Measurements from ENCODE around the gene HYCC1. TPM values are rescaled to one million over a fixed set of nuclear protein-coding genes. Genes with fewer than 3 reads are reported as not detected.

HYCC1 gene
- total RNA-seq, 4 donors from 2014 or later: 26.9 to 147 (median 72.0) TPM

DNA sequence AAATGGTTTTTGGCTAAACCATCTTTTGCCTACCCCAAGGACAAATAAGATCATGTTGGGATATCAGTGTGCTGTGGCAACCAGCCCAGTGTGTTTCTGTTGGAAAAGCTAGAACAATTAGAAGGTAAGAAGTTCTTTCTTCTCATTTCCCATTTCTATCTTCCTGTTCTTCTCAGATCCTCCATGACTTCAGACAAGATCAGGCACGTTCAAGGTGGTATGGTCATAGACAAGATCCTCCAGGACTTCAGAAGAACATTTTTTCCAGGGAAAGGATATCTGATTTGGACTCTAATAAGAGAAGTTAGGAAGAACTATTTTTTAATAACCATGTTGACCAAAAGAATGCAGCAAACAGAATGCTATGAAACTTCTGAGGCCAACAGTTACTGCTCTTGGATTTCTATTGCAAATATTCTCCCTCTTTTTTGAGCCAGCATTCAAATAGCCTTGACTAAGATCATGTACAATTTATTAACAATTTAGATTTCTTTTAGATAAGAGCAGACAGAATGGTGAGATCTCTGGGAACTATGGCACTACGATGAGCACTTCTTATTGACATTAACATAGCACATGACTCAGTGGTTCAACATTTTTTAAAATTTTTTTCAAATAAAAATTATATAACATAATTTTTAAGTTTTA is 15.9 kb downstream of the HYCC1 start:
- ATAC-seq: no peak
- in situ Hi-C loops (cut with MboI; ENCODE audit: low sequenced_read_pairs in 4 of 4): no loop called here
- intact Hi-C loops (cut with DNase I; ENCODE audit: low total_unique reads): no loop called here
- TF ChIP-seq, protein P1, sequence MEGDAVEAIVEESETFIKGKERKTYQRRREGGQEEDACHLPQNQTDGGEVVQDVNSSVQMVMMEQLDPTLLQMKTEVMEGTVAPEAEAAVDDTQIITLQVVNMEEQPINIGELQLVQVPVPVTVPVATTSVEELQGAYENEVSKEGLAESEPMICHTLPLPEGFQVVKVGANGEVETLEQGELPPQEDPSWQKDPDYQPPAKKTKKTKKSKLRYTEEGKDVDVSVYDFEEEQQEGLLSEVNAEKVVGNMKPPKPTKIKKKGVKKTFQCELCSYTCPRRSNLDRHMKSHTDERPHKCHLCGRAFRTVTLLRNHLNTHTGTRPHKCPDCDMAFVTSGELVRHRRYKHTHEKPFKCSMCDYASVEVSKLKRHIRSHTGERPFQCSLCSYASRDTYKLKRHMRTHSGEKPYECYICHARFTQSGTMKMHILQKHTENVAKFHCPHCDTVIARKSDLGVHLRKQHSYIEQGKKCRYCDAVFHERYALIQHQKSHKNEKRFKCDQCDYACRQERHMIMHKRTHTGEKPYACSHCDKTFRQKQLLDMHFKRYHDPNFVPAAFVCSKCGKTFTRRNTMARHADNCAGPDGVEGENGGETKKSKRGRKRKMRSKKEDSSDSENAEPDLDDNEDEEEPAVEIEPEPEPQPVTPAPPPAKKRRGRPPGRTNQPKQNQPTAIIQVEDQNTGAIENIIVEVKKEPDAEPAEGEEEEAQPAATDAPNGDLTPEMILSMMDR (IDR thresholded peaks at IDR 0.05 in 4 of 5, conservative IDR thresholded peaks at IDR 0.05 in 1 of 5): no peak
- TF ChIP-seq POLR2A (IDR thresholded peaks at IDR 0.05): no peak
- H3K9me3 ChIP-seq: no peaks in the 10 kb centered on the region
- H3K4me1 ChIP-seq: peaks cover 41 to 43% of the 10 kb centered on the region in 2 donors
- DNase-seq: no peak
- no peaks in the 10 kb centered on the region for H3K27me3 ChIP-seq
- no peaks in the 10 kb centered on the region for H3K36me3 ChIP-seq
- no peak overlapping the region for H3K4me3 ChIP-seq
- H3K27ac ChIP-seq: no peak overlapping the region

DNA sequence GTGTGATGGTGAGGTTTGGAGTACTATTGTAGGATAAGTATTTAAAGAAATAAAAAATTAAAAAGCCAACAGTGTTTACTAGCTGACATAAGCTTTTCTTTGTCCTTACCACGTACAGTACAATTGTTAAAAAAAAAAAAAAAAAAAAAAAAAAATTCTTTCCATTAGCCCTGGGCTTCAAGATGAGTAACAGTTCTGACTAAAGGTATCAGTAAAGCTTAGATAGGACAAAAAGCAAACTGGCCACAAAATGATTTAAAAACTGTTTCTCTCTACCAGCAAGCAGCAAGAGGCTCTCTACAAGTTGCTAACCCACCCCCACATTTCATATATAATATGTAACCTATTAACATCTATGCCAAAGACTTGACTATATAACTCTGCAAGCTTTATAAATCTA is 17.5 kb downstream of the HYCC1 start:
- in situ Hi-C loops (cut with MboI; ENCODE audit: low sequenced_read_pairs in 4 of 4) (no loop called here), intact Hi-C loops (cut with DNase I; ENCODE audit: low total_unique reads) (no loop called here)
- TF ChIP-seq, protein P1 (IDR thresholded peaks at IDR 0.05 in 4 of 5, conservative IDR thresholded peaks at IDR 0.05 in 1 of 5): no peak
- TF ChIP-seq POLR2A (IDR thresholded peaks at IDR 0.05): no peak
- no peak overlapping the region for H3K27ac ChIP-seq
- no peak for DNase-seq
- ATAC-seq: no peak
- H3K4me3 ChIP-seq: no peak overlapping the region
- no peaks in the 10 kb centered on the region for H3K27me3 ChIP-seq
- peaks cover 33 to 35% of the 10 kb centered on the region in 2 donors for H3K4me1 ChIP-seq
- no peaks in the 10 kb centered on the region for H3K36me3 ChIP-seq
- H3K9me3 ChIP-seq: no peaks in the 10 kb centered on the region

DNA sequence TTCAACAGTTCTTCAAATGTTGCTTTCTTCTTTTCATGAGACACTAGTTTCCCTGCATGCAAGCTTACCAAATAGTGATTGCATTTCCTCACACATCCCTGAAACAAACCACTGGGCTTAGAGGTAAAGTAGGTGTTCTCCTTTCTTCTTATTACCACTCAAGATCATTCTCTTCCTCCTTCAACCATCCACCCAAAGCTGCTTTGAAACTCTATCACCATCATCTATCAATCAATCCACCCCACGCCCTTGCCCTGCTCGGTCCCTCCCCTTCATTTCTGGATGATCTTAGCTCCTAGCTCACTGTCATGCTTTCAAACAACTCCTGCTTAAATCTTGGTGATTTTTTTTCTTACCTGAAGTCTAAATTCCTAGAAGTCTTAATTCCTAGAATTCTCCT is 18.9 kb downstream of the HYCC1 start:
- H3K4me3 ChIP-seq: no peak overlapping the region
- TF ChIP-seq POLR2A (IDR thresholded peaks at IDR 0.05): no peak
- TF ChIP-seq, protein P1 (IDR thresholded peaks at IDR 0.05 in 4 of 5, conservative IDR thresholded peaks at IDR 0.05 in 1 of 5): no peak
- H3K4me1 ChIP-seq: peaks cover 23 to 25% of the 10 kb centered on the region in 2 donors
- no peaks in the 10 kb centered on the region for H3K27me3 ChIP-seq
- no peak overlapping the region for H3K27ac ChIP-seq
- no peak for ATAC-seq
- no peak for DNase-seq
- intact Hi-C loops (cut with DNase I; ENCODE audit: low total_unique reads): no loop called here
- H3K36me3 ChIP-seq: no peaks in the 10 kb centered on the region
- no peaks in the 10 kb centered on the region for H3K9me3 ChIP-seq
- in situ Hi-C loops (cut with MboI; ENCODE audit: low sequenced_read_pairs in 4 of 4): no loop called here

DNA sequence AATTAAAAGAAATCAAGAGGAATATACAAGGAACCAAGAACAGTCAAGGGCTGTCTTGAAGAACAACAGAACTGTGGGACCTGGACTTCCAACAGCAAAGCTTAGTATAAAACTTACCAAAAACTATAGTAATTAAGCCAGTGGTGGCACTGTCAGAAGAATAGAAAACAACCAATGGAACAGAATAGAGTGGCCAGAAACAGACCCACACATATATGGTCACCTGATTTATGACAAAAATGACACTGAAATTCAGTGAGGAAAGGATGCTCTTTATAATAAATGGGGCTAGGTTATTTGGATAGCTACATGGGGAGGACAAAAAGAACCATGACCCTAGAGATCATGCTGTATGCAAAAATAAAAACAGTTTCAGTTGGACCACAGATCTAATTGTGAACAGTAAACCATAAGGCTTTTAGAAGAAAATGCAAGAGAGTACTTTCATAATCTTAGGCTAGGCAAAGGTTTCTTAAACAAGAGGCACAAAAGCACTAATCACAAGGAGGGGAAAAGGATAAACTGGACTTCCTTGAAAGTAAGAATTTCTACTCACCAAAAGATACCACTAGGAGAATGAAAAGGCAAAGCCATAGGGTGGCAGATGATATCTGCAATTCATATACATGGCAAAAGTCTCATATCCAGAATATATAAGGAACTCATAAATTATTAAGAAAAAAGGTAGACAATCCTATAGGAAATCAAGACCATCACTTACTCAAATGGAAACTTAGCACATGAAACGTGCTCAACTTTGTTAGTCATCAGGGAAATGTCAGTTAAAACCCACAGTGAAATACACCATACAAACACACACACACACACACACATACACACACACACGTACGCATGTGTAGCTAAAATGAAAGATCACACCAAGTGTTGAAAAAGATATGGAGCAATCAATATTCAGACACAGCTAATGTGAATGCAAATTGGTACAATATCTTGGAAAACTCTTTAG is 20.8 kb downstream of the HYCC1 start:
- intact Hi-C loops (cut with DNase I; ENCODE audit: low total_unique reads) (no loop called here), in situ Hi-C loops (cut with MboI; ENCODE audit: low sequenced_read_pairs in 4 of 4) (no loop called here)
- no peak for ATAC-seq
- Histone ChIP-seq H3K9me3 (no peaks in the 10 kb centered on the region), H3K27ac (no peak overlapping the region), H3K27me3 (no peaks in the 10 kb centered on the region), H3K36me3 (no peaks in the 10 kb centered on the region), H3K4me1 (peaks cover 11 to 13% of the 10 kb centered on the region in 2 donors), H3K4me3 (no peak overlapping the region)
- no peak for DNase-seq
- TF ChIP-seq, protein P1 (IDR thresholded peaks at IDR 0.05 in 4 of 5, conservative IDR thresholded peaks at IDR 0.05 in 1 of 5): no peak
- TF ChIP-seq POLR2A (IDR thresholded peaks at IDR 0.05): no peak

Measured in gastrocnemius medialis (tissue), 4 donors.